HL-60 (cell line): ENCODE data around the gene UBA7.

Experiments used
- DNase-seq, 2 experiments: peaks; one replicate each; pipeline ENCODE4 v3.0.0-alpha.2; 2010 to 2020; ENCODE audit warnings: low read depth in 1 of 2, low spot score in 1 of 2
- H3K27ac ChIP-seq: fragments of 250-450 bp; sonication (Bioruptor Pico); replicated peaks from 2 replicates; pipeline ENCODE4 v1.5.1; 2020; ENCODE audit warnings: mild to moderate bottlenecking, moderate library complexity
- H3K27me3 ChIP-seq: fragments of 250-450 bp; sonication (Bioruptor Pico); 2 replicates; pipeline ENCODE4 v1.5.1; 2021; ENCODE audit warnings: mild to moderate bottlenecking, moderate library complexity; ENCODE audit not compliant: insufficient read depth, poor library complexity, severe bottlenecking
- H3K4me3 ChIP-seq: replicated peaks from 2 replicates; pipeline ENCODE4 v1.5.1; 2011; ENCODE audit warnings: mild to moderate bottlenecking, control low read depth, low read length; ENCODE audit not compliant: insufficient read depth
- CTCF ChIP-seq: IDR thresholded peaks from one replicate; pipeline ENCODE4 v1.5.1; 2011; ENCODE audit warnings: low read length, control low read depth, inconsistent platforms; ENCODE audit not compliant: insufficient read depth
- GABPA ChIP-seq: IDR thresholded peaks from 2 replicates; pipeline ENCODE4 v1.6.1; 2012; ENCODE audit warnings: low read depth
- POLR2AphosphoS5 ChIP-seq: IDR thresholded peaks from 2 replicates; pipeline ENCODE4 v1.6.1; 2012; ENCODE audit warnings: low read depth
- REST ChIP-seq: IDR thresholded peaks from 2 replicates; pipeline ENCODE4 v1.6.1; 2012; ENCODE audit warnings: low read depth; ENCODE audit not compliant: insufficient replicate concordance
- SPI1 ChIP-seq: IDR thresholded peaks from 2 replicates; pipeline ENCODE4 v1.6.1; 2012; ENCODE audit warnings: low read depth, mild to moderate bottlenecking, borderline replicate concordance

Gene UBA7

GRCh38 chr3:49771340-49771938 lies 42.3 kb downstream of the UBA7 start:
- TF ChIP-seq CTCF (no peak), GABPA (no peak), REST (no peak), POLR2AphosphoS5 (no peak), SPI1 (no peak)
- no peak overlapping the region for H3K4me3 ChIP-seq
- H3K27me3 ChIP-seq: no peaks in the 10 kb centered on the region
- H3K27ac ChIP-seq: no peak overlapping the region
- DNase-seq: no peak

DNA sequence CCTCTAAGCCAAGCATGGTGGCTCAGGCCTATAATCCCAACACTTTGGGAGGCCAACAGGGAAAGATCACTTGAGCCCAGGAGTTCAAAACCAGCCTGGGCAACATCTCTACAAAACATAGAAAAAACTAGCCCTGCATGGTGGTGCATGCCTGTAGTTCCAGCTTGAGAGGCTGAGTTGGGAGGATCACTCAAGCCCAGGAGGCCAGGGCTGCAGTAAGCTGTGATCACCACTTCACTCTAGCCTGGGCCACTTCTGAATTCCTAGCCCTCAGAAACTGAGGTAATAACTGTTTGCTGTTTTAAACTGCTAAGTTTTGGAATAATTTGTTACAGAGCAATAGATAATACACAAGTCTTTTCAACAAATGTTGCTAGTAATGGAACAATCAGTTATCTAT lies 43.8 kb downstream of the UBA7 start:
- TF ChIP-seq POLR2AphosphoS5 (no peak), REST (no peak), GABPA (no peak), CTCF (no peak)
- Histone ChIP-seq H3K4me3 (no peak overlapping the region), H3K27ac (no peak overlapping the region), H3K27me3 (no peaks in the 10 kb centered on the region)
- no peak for DNase-seq

DNA sequence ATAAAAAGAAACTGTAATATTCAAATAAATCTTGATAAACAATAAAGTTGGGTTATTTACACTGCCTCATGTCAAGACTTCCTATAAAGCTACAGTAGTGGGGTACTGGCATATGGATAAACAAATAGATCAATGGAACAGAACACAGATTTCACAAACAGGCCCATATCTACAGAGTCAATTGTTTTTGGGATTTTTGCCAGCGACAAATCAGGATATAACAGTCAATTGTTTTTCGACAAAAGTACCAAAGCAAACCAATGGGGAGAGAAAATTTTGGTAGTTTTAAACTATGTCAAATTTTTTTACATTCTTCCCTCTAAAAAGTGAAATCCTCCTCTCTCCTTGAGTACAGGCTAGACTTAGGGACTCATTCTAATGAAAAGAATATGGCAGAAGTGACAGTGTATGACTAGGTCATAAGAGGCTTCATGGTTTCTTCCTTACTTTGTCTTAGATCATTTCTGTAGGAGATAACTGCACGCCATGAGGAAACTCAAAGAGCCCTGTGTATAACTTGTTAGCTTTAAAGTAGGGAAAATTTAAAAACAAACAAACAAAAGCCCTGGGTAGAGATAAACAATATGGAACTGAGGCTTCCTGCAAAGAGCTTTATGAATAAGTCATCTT lies 44.4 kb downstream of the UBA7 start:
- DNase-seq: no peak
- Histone ChIP-seq H3K27ac (no peak overlapping the region), H3K27me3 (no peaks in the 10 kb centered on the region), H3K4me3 (no peak overlapping the region)
- no peak for TF ChIP-seq GABPA
- TF ChIP-seq SPI1: no peak
- no peak for TF ChIP-seq POLR2AphosphoS5
- no peak for TF ChIP-seq CTCF

DNA sequence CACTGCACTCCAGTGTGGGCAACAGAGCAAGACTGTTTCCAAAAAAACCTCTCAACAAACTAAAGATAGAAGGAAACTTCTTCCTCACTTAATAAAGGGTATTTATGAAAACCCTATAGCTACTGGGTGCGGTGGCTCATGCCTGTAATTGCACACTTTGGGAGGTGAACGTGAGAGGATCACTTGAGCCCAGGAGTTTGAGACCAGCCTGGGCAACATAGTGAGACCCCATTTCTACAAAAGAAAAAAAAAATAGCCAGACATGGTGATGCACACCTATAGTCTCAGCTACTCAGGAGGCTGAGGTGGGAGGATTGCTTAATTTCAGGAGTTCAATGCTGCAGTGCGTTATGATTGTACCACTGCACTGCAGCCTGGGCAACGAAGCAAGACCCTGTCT lies 49.8 kb downstream of the UBA7 start:
- DNase-seq: no peak
- TF ChIP-seq REST: no peak
- TF ChIP-seq POLR2AphosphoS5: no peak
- TF ChIP-seq SPI1: no peak
- TF ChIP-seq GABPA: no peak
- TF ChIP-seq CTCF: no peak

More for the DNA sequence above, 49.8 kb downstream of the UBA7 start:
- H3K4me3 ChIP-seq: no peak overlapping the region
- no peaks in the 10 kb centered on the region for H3K27me3 ChIP-seq
- H3K27ac ChIP-seq: no peak overlapping the region
